GM12865 (cell line): ENCODE measurements around the gene NINJ1.

Experiments used
- DNase-seq: peaks from one replicate; pipeline ENCODE4 v3.0.0; 2010; ENCODE audit warnings: low read depth
- H3K4me3 ChIP-seq: 2 replicates; pipeline ENCODE4 v1.5.1; 2011; ENCODE audit warnings: mild to moderate bottlenecking, low read depth, low read length, control low read depth
- TF ChIP-seq, protein P1 (sequence below): IDR thresholded peaks from 2 replicates; pipeline ENCODE4 v1.5.1; 2011; ENCODE audit warnings: low read length, control low read depth, low read depth, inconsistent platforms; ENCODE audit not compliant: insufficient read depth; ENCODE audit errors: missing control alignments

The NINJ1 gene

GRCh38 chr9:93177676-93178075 lies 43.6 kb upstream of the NINJ1 start:
- DNase-seq: no peak
- TF ChIP-seq, protein P1, sequence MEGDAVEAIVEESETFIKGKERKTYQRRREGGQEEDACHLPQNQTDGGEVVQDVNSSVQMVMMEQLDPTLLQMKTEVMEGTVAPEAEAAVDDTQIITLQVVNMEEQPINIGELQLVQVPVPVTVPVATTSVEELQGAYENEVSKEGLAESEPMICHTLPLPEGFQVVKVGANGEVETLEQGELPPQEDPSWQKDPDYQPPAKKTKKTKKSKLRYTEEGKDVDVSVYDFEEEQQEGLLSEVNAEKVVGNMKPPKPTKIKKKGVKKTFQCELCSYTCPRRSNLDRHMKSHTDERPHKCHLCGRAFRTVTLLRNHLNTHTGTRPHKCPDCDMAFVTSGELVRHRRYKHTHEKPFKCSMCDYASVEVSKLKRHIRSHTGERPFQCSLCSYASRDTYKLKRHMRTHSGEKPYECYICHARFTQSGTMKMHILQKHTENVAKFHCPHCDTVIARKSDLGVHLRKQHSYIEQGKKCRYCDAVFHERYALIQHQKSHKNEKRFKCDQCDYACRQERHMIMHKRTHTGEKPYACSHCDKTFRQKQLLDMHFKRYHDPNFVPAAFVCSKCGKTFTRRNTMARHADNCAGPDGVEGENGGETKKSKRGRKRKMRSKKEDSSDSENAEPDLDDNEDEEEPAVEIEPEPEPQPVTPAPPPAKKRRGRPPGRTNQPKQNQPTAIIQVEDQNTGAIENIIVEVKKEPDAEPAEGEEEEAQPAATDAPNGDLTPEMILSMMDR: no peak
- no peak overlapping the region for H3K4me3 ChIP-seq

DNA sequence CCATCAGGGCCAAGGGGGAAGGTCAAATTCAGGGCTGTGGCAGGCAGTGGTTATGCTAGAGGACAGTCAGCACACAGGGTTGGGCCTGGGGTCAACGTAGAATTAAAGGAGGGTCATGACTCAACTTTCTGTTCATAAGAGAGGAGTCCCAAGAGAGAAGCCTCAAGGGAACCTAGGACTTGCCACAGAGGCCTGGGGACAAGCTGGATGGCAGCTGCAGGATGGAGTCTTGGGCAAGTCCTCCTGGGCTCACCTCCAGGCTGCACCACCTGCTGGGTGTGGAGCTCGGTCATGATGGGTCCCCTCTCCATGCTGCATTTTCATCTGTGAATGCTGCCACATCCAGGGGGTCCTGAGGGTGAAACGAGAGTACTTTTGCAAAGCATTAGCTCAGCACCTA lies 40.9 kb upstream of the NINJ1 start:
- DNase-seq: no peak
- no peak overlapping the region for H3K4me3 ChIP-seq
- TF ChIP-seq, protein P1: no peak

DNA sequence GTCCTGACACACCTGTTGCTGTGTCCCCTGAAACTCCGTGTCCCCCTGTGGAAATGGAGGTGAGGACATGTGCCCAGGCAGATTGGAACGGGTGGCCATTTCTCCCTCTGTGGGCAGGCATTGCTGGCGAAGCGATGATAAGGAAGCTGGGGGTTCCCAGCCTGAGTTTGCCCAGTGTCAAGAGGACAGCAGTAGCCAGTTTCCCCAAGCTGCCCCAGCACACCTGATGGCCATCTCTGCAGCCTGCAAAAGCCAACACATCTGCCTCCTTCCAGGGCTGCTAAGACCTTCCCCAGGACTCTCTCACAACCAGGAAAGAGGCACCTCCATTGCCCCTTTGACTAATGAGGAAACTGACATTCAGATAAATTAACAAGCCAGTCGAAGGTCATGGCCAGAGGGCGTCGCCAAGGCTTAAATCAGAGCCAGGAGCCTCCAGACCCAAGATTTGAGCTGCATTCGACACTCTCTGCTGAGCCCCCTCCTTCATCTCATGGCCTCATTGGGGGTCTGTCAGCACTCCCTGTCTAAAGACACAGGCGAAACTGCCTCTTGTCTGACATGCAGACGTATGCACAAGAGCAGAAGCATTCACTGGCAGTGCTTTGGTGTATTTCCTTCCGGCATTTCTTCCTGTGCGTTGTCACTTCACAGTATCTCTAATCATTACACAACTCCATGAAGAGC lies 39.5 kb upstream of the NINJ1 start:
- TF ChIP-seq, protein P1: no peak
- H3K4me3 ChIP-seq: no peak overlapping the region
- DNase-seq: no peak

DNA sequence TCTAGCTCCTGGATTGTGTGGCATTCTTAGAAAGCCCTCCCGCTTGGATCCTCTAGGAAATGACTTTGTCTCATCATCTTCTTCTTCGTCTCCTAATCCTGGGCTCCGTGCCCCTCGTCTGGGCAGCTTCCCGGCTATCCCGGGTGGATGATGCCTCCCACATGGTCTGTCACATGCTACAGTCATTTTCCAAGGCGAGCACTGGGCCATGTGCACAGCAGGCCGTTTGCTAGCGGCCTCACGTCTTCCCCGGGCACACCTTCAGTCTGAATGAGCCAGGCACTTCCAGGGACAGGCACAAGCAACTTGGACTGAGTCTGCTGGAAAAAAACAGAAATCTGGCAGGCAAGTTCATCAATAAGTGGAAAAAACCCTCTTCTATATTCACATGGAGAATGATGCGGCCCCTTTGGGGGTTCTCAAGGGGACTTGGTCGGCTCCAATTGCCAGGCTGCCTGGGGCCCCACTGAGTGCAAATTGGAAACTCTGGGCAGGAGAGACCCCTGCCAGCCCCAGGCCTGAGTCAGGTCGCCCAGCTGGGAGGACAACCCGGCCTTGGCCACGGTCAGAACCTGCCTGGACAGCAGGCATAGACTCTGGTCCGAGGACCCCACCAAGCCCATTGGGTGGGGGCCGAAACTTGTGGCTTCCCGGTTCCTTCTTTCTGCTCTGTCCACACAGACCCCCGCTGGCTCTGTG lies 38.8 kb upstream of the NINJ1 start:
- H3K4me3 ChIP-seq: no peak overlapping the region
- TF ChIP-seq, protein P1: no peak
- no peak for DNase-seq

DNA sequence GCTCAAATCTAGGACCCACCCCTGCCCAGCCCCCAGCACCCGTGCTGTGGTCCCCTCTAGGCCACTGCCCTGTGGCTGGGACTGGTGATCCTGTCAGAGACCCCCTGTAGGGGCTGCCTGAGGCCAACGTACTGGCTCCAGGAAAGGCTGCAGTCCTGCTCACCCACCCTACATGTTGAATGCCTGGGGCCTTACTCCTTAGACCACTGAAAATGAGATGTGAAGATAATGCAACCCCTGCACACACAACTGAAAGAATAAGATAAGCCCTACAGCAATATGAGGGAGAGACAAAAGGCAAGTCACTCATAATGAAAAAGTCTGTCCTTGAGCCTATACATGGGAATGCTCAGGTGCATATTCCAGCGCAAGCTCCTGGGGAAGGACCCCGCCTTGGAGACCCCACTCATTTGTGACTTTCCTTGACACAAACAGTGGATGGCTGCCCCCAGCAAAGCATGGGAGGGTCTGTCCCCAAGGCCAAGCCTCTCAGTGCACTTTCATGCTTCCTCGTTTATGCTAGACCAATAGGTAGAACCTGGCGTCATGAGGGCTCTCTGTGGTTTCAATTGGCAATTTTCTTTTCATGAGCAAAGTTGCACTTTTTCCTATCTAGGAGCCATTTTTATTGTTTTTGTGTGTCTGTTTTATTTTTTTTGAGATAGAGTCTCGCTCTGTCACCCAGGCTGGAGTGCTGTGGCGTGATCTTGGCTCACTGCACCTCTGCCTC lies 37.4 kb upstream of the NINJ1 start:
- no peak for DNase-seq
- no peak overlapping the region for H3K4me3 ChIP-seq
- TF ChIP-seq, protein P1: no peak

DNA sequence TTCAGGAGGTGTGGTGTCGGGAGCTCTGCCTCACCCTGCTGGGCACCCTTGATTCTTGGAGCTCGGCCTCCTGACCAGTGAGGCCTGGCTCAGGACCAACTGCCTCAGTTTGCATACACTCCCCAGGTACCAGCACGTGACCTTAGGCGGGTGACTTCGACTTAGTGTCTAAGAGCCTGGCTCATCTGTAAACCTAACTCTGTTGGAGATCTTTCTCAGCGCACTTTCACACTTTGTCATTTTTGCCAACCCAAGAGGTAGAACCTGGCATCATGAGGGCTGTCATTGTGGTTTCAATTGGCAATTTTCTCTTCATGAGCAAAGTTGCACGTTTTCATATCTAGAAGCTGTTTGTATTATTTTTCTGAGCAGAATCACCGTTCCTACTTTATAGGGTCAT lies 36.5 kb upstream of the NINJ1 start:
- no peak overlapping the region for H3K4me3 ChIP-seq
- TF ChIP-seq, protein P1: no peak
- DNase-seq: no peak
